OCI-LY3 (cell line): ENCODE data around the gene NOC2L.

Experiments used
- H2AFZ ChIP-seq: fragments of 200-600, 300-600 bp; shearing (Covaris generic); 2 replicates; pipeline ENCODE4 v1.6.0; 2014; ENCODE audit warnings: antibody characterized with exemption, low read depth, low read length
- H3K27ac ChIP-seq: fragments of 200-600, 300-600 bp; sonication (generic); 2 replicates; pipeline ENCODE4 v1.5.1; 2014; ENCODE audit warnings: mild to moderate bottlenecking, low read length, moderate library complexity, mixed read lengths
- H3K27me3 ChIP-seq: fragments of 200-600, 300-600 bp; sonication (generic); 2 replicates; pipeline ENCODE4 v1.6.1; 2014; ENCODE audit warnings: low read depth, low read length, mixed read lengths
- H3K36me3 ChIP-seq: fragments of 200-600, 300-600 bp; sonication (generic); replicated peaks from 2 replicates; pipeline ENCODE3; 2014; ENCODE audit warnings: low read depth, low read length, mixed read lengths
- H3K4me1 ChIP-seq: fragments of 300-600, 200-600 bp; sonication (generic); 2 replicates; pipeline ENCODE4 v1.6.1; 2014; ENCODE audit warnings: low read length, mixed read lengths
- H3K4me2 ChIP-seq: fragments of 200-600, 300-600 bp; sonication (generic); 2 replicates; pipeline ENCODE4 v1.6.1; 2014; ENCODE audit warnings: low read length, mixed read lengths
- H3K4me3 ChIP-seq: fragments of 300-600, 200-600 bp; sonication (generic); 2 replicates; pipeline ENCODE4 v1.5.1; 2014; ENCODE audit warnings: antibody characterized with exemption, mild to moderate bottlenecking, low read length, moderate library complexity
- H3K79me2 ChIP-seq: fragments of 300-600, 200-600 bp; shearing (Covaris generic); 2 replicates; pipeline ENCODE4 v1.6.1; 2014; ENCODE audit warnings: mild to moderate bottlenecking, low read length, mixed read lengths
- H3K9ac ChIP-seq: fragments of 300-600, 200-600 bp; shearing (Covaris generic); 2 replicates; pipeline ENCODE4 v1.6.0; 2014; ENCODE audit warnings: mild to moderate bottlenecking, low read length, moderate library complexity
- H3K9me3 ChIP-seq: fragments of 200-600, 300-600 bp; shearing (Covaris generic); 2 replicates; pipeline ENCODE4 v1.6.1; 2014; ENCODE audit warnings: low read length, mixed read lengths; ENCODE audit not compliant: insufficient read depth
- H4K20me1 ChIP-seq: fragments of 200-600, 300-600 bp; sonication (generic); 2 replicates; pipeline ENCODE4 v1.6.1; 2016; ENCODE audit warnings: low read length, mixed read lengths; ENCODE audit not compliant: insufficient read depth
- EZH2phosphoT487 ChIP-seq: fragments of 200-600 bp; shearing (Covaris generic); IDR thresholded peaks from 2 replicates; pipeline ENCODE4 v1.6.1; 2018; ENCODE audit warnings: antibody characterized with exemption, mixed run types, low read depth
- TF ChIP-seq, protein P1 (sequence below): fragments of 200-600, 300-600 bp; sonication (generic); IDR thresholded peaks from 2 replicates; pipeline ENCODE4 v1.5.1; 2014; ENCODE audit warnings: antibody characterized with exemption, low read length, low read depth

The NOC2L gene

DNA sequence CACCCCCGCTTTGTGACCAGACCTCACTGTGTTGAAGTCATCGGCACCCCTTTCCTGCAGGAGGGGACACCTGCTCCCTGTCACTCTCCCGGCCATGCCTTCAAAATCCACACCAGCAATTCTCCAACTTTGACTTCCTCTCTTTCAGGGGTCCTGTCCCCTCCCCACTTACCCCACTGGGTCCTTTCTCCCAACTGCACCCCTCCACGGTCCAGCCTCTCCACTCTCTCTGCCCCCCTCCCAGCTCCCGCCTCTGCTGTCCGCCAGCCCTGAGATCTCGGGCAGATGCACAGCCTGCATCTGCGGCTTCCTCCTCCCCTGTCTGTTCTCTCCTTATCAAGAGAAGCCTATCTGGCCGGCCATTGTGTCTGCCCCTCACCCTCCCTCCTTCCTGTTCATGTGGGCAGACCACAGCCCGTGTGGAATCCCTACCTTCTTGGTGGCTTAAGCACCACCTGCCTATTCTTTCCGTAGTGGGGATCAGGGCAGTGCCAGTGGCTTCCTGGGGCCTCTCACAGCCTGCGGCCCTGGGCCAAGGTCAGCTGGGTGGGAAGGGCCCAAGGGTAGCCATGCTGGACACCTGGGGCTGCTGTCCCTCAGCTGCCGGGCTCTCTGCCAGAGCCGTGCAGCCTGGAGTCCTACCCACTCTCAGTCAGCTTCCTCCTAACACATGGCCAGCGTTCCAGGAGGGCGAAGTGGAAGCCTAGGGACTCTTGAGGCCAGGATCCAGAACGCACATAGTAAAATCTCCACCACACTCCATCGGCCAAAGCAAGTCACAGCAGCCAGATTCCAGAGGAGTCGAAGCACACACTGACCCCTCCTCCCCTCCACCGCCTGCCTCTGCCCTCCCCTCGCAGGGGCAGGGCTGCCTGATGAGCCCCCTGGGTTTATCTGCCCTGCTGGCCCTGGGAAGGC, 46.0 kb upstream of the NOC2L start:
- peaks cover 3% of the 10 kb centered on the region; the same call in 1 of the 2 replicates for H3K4me1 ChIP-seq
- no peaks in the 10 kb centered on the region for H4K20me1 ChIP-seq
- no peak overlapping the region for H3K27ac ChIP-seq
- TF ChIP-seq, protein P1, sequence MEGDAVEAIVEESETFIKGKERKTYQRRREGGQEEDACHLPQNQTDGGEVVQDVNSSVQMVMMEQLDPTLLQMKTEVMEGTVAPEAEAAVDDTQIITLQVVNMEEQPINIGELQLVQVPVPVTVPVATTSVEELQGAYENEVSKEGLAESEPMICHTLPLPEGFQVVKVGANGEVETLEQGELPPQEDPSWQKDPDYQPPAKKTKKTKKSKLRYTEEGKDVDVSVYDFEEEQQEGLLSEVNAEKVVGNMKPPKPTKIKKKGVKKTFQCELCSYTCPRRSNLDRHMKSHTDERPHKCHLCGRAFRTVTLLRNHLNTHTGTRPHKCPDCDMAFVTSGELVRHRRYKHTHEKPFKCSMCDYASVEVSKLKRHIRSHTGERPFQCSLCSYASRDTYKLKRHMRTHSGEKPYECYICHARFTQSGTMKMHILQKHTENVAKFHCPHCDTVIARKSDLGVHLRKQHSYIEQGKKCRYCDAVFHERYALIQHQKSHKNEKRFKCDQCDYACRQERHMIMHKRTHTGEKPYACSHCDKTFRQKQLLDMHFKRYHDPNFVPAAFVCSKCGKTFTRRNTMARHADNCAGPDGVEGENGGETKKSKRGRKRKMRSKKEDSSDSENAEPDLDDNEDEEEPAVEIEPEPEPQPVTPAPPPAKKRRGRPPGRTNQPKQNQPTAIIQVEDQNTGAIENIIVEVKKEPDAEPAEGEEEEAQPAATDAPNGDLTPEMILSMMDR, result no peak
- TF ChIP-seq EZH2phosphoT487, result no peak
- H3K4me2 ChIP-seq, result no peak overlapping the region
- H3K9ac ChIP-seq, result no peak overlapping the region
- no peak overlapping the region for H3K4me3 ChIP-seq
- H2AFZ ChIP-seq, result no peak overlapping the region
- no peaks in the 10 kb centered on the region for H3K79me2 ChIP-seq
- no peaks in the 10 kb centered on the region for H3K9me3 ChIP-seq
- peaks cover 29% of the 10 kb centered on the region for H3K27me3 ChIP-seq
- no peaks in the 10 kb centered on the region for H3K36me3 ChIP-seq

GRCh38 chr1:1004420-1004779, 45.3 kb upstream of the NOC2L start:
- no peak overlapping the region for H3K4me3 ChIP-seq
- H3K4me1 ChIP-seq, result peaks cover 3% of the 10 kb centered on the region; the same call in 1 of the 2 replicates

GRCh38 chr1:1003618-1004419, 44.8 kb upstream of the NOC2L start:
- Histone ChIP-seq H3K36me3 (no peaks in the 10 kb centered on the region), H4K20me1 (no peaks in the 10 kb centered on the region), H2AFZ (no peak overlapping the region), H3K79me2 (no peaks in the 10 kb centered on the region), H3K4me2 (no peak overlapping the region), H3K4me1 (peaks cover 3% of the 10 kb centered on the region; the same call in 1 of the 2 replicates), H3K4me3 (no peak overlapping the region), H3K27me3 (peaks cover 29% of the 10 kb centered on the region), H3K9me3 (no peaks in the 10 kb centered on the region), H3K27ac (no peak overlapping the region), H3K9ac (no peak overlapping the region)
- TF ChIP-seq, protein P1, result no peak
- no peak for TF ChIP-seq EZH2phosphoT487

More at GRCh38 chr1:1004420-1004779, 45.3 kb upstream of the NOC2L start:
- Histone ChIP-seq H3K79me2 (no peaks in the 10 kb centered on the region), H3K27me3 (peaks cover 29% of the 10 kb centered on the region), H3K4me2 (no peak overlapping the region), H3K9me3 (no peaks in the 10 kb centered on the region), H3K27ac (no peak overlapping the region), H4K20me1 (no peaks in the 10 kb centered on the region), H2AFZ (no peak overlapping the region), H3K36me3 (no peaks in the 10 kb centered on the region), H3K9ac (no peak overlapping the region)
- TF ChIP-seq, protein P1, result no peak
- TF ChIP-seq EZH2phosphoT487, result no peak
